ENCODE results near the gene ADAMTS2.

ADAMTS2 gene

DNA sequence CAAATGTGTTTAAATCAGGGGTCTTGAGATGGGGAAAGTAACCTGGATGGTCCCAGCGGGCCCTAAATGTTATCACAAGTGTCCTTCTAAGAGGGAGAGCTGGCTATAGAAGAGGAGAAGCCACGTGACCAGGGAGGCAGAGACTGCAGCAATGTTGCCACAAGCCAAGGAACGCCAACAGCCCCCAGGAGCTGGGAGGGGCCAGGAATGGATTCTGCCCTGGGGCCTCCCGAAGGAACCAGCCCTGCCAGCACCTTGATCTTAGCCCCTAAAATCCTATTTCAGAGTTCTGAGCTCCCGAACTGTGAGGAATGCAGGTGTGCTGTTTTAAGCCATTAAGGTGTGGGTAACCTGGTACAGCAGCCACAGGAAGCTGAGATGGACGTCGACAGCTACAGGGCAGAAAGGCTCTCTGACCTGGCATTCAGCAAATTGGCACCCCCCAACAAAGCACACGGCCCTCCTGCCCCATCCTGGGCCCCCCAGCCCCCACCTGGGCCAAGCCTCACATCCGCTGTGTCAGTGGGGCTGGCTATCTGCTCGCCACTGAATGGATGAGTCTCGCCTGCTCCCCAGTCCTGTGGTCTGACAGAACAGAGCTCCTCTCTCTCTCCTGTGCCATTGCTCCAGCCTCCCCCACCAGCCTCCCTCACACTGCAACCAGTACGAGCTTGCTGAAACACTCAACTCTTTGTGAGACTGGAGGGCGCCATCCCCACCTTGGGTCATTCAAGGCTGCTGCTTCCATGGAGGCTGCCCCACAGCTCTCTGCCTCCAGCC is 78.8 kb downstream of the ADAMTS2 start:
- no peak for DNase-seq (ENCODE audit: low spot score)

DNA sequence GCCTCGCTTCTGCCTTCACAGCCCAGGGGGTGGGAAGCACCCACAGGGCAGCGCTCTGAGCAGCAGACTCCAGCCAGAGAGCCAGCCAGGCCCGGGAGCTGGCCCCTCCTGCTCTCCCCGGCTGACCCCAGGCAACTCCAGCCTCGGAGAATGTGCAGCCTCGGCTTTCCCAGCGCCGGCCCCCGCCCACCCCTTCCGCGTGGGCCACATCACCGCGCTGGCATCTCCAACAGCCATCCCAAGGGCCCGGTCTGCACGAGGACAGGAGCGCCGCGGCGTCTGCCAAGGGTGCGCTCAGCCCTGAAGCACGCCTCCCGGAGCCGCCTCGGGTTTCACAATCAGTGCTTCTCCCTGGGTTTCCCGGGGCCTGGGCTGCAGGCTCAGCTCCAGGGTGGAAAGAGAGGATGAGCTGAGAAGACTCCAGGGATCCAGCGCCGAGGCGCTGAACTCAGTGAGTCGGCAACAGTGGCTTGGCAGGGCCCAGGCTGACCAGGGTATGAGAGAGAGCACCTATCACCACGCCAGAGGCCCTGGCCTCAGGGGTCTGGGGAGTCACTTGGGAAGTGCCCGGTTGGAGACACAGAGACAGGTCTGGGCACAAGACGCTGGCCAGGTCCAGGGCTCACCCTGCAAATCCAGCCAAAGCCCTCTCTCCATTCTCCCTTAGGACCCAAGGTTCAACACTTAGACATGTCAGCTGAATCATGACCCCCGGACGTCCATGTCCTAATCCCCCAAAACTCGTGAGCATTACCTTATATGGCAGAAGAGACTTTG is 79.6 kb downstream of the ADAMTS2 start:
- DNase-seq (ENCODE audit: low spot score) = no peak

DNA sequence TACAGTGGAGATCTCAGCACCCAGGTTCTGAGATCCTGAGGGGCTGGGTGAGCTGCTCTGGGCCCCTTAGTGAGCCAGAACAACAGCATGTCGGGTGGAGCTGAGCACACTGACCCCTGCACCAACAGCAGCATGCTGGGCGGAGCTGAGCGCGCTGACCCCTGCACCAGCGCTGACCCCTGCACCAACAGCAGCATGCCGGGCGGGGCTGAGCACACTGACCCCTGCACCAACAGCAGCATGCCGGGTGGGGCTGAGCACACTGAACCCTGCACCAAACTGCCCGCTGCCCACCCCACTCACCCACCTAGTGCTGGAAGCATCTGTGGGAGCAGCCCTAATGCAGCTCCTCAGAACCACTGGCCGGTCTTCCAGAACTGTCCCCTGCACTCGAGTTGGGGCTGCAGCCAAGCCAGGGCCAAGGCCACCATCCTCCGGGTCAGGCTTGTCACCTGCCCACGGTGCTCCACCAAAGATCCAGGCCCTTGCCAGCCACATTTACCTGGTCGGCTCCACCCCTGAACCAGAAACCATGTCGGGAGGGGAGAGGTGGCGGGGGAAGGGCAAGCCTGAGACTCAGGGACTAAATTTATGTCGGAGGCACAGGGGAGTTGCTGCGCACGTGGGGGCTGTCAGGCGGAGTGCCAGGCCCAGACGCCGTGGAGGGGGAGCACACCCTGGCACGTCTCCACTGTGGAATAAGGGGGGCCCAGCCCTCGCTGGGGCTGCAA is 80.3 kb downstream of the ADAMTS2 start:
- DNase-seq (ENCODE audit: low spot score) = no peak

DNA sequence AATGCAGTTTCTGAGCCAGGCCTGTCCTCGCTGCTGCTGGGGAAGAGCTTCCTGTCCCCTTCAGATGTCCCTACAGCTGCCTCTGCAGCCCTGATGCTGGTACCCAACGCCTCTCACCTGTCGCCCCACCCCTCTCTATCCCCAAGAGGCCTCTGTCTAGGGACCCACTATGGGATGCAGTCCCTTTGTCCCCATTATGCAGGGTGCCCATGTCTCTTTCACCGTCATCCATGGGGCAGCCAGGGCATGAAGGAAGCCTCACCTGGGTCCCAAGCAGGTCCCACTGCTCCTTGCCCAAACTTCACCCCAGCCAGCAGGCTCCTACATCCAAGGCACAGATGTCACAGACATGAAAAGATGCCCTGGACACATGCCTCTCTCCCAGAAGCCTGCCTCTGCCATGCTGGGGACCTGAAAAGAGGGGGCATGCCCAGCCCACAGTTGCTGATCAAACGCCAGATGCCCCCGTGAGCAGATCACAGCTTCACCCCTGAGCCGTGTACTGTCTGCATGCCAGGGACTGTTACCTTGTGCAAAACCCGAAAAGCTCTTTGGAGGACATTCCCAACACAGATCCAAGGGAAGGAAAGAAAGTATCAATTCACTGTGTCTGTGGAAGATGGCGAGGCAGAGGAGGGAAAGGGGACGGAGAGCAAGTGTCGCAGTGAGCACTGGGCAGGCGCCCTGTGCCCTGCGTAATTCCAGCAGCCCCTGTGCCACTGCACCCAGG is 81.0 kb downstream of the ADAMTS2 start:
- no peak for DNase-seq (ENCODE audit: low spot score)

DNA sequence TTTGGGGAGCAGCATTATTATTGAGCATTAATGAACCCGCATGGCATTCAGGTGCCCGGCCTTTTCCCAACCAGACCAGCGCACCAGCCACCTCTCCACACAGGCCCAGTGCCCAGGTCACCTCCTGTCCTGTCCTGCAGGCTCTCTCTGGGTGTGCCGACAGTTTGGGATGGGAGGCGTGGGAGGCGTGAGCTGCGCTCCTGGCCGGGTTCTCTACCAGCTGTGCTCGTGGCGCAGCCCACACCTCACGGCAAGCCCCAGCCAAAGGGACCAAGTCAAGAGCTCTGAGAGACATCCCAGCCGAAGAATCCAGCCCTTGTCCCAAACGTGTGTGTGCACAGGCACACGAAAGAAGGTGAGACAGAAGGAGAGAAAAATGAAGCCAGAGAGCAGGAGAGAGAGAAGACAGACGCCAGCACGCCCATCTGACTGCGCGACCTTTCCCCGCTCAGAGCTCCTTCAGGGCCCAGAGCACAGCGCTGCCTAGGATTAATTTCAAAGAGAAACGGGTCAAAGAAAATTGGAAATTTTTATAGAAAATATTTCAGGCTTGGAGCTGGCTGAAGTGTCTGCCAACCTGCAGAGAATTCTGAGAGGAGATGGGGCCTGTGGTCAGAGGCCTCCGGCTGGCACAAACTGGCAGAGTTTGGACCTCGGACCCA is 81.7 kb downstream of the ADAMTS2 start:
- DNase-seq (ENCODE audit: low spot score) = no peak

DNA sequence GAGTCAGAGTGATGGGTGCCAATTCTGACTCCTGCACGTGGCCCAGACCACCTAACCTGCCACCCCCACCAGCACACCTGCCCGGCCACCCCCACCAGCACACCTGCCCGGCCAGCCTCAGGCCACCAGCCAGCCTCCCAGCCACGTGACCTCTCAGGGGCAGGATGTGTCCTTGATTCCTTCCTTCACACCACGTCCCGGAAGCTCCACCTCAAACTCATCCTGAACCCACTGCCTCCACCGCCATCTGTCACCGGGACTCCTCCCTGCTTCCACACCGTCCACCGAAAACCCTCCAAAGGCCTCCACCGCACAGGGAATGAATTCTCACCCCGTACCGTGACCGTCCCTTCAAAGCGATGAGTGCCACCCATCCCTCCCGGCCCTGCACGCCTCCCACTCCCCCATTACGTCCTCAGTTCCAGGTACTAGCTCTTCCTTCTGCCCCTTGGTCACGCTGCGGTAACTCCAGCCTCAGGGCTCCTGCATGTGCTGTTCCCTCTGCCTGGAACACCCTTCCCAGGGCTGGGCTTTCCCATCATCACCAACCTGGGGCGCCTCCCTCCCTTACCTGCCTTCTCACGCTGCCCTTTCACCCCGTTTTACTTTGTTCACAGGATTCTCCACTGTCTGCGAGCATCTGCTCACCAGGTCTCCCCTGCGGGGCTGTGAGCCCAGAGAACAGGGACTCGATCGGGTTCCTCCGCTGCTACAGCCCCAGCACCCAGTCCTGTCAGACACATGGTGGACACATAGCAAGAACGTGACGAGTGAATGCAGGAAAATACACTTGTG is 82.9 kb downstream of the ADAMTS2 start:
- no peak for DNase-seq (ENCODE audit: low spot score)

DNA sequence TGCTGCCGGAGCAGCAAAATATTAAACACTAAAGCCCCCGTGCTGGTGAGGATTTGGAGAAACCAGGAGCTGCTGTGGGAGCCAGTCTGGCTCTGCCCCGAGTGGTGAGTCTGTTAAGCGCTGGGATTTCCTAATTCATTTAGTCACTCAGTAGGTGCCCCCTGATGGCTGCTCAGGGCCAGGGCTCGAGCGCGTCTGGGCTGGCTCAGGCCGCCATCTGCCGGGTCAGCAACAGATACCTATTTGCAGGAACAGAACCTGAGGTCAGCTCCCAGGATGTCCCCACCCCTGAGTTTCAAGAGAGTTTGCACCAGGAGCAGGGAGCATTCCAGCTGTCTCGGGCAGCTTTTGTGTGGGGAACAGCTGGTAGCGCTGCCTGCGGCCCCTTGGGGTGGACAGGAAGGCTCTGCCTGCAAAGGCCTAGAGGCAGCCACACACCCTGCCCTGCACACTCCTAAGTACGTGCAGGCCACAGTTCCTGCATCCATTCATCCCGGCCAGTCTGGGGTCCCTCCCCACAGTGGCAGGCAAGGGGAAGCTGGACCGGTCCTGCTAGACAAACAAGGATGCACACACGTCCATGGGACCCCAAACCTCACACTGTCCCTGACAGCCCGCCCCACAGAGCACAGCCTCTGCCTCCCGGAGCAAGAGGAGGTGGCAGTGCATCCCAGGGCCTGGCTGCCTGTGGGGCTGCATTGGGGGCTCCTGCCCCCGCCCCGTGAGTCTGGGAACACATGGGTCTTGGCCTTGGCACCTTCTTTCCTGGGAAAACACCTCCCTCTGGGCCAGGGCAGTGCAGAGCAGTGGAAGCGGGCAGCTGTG is 83.7 kb downstream of the ADAMTS2 start:
- no peak for DNase-seq (ENCODE audit: low spot score)

DNA sequence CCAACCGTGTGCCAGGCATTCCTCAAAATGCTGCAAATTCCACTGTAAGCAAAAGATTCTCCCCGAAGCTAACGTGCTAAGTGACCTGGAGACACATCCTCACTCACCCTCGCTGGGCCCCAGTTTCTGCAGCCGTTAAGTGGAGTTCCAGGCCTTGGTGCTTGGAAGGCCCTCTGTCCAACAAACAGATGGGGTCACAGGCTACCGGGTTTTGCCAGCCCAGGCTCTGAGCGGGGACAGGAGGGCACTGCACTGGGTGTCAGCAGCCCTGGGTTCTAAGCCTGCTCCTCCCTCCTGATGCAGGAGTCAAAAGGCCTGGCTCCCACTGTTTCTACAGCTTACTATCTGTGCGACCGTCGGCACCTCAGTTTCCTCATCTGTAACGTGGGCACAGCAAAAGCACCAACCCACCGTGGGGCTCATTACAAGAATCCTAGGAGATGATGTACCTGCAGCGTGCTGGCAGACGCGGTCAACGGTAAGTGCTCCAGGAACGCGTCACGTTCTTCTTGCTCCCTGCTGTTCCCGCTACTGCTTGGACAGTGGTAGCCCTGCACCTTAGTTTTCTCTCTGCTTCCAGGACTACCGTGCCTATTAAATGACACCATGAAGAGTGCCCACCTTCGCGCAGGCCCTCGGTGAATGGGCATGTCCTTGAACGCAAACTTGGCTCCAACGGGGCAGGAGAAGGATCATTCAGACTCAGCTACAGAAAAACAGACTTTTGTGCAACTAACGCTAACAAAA is 84.8 kb downstream of the ADAMTS2 start:
- DNase-seq (ENCODE audit: low spot score) = no peak

DNA sequence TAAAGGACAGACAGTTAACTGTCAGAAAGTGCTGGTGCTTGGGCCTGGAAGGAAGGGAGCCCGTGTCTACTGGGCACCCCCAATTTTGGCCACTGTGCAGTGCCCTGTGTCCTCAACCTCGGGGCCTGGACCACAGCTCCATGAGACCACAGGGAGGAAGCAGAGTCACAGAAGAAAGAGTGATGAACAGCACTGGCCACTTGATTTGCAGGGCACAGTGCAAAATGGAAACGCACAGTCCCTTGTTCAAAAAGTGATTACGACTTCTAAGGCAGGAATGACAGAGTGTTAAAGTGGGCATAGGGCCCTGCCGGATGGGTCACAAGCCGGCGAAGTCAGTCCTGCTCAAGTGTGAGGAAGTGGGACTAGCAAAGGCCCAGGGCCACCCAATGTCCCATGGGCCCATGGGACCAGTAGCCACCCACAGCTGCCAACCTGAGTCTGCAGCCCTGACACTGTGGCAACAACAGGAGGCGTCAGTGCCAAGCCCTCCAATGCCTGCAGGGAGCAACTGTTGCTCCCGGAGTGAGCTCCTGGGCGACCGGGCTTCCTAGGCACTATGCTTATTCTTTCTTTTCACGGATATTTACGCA is 85.4 kb downstream of the ADAMTS2 start:
- DNase-seq (ENCODE audit: low spot score) = no peak

DNA sequence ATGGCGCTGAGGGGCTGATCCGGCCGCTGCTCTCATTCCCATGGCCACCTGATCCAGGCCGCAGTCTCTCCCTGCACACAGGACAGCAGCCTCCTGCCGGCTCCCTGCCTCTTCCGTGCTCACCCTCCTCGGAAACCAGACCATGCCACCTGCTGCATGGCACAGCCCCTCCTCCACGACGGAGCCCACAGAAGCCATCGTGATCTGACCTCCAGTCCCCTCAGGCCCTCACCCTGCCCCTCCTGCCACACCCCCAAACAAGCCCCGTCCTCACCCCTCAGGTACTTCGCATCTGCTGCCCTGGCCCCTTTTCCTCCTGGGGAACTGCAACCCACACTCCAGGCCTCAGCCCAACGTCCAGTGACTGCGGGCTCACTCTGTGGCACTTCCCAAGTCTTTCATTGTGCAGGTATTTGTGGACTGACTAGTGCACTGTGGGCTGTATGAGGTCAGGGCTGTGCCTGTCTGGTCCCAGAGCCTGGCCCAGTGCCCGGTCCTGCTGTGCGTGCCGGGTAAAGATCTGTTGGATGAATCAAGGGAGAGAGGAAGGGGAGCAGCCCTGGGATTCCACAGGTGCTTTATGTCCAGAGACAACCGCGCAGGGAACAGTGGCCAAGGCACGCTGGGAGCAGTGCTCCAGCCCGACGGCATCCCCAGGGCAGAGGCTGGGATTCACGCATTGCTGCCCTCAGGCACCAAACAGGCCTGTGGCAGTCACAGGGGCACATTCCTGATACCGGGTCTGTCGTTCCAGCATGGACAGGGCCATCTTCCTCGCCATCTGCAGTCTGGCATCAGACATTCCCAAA is 86.1 kb downstream of the ADAMTS2 start:
- DNase-seq (ENCODE audit: low spot score) = no peak

DNA sequence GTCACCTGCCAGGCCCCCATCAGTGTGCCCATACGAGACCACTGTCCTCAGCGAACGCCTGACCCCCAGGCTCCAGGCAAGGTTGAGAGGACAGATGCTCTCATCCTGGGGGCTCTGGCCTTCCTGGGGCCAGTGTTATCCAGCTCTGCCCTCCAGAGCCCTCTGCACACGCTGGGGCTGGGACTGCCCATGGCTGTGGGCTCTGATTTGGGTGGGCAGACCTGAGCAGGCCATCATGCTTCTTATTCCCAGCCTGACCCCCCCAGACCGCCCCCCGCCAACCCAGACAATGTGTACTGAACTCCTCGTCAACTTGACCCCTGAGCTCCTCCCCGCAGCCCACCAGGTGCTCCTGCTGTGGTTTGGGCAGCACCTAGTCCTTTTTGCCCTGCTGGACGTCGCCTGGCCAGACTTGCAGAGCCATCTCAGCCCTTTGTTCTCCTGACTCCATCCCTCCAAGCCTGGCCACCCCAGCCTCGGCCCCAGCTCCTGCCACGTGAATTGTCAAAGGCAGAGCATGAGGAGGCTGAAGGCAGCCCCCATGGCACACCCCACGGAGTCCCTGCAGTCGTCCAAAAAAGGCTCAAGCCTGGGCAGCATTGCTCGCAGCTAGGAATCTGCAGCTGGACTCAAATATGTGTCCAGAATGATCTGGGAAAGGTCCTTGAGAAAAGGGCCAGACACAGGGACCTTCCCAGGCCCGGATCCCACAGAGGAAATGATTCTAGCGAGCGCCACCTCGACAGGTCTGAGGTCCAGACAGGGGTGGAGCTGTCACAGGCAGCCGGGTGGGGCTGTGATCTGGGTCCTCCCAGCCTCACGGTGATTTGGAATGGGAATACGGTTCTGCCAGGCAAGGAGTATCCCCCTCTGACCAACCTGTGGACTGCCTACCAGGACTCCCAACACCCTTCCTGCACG is 87.0 kb downstream of the ADAMTS2 start:
- DNase-seq (ENCODE audit: low spot score) = no peak

DNA sequence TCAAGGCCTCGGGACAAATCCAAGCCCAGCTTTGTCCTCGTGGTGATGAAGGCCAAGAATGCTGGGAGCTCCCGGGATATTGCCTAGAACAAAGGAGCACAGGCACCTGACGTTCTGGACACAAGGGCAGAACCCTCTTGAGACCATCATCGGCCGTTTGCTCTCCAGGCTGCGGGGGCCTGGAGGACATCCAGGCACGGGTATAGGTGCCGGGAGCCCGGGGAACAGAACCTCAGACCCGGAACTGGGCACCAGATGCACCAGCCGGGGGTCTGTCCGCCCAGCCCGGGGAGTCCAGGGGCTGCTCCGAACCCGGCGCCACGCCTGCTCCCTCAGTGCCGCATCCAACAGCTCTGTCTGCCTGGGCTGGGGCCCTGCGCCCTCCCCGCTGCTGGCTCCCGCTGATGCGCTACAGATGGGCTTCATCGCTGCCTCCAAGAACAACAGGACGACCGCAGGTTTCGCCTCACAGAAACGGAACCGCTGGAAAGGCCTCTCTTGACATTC is 88.0 kb downstream of the ADAMTS2 start:
- DNase-seq (ENCODE audit: low spot score) = no peak

DNA sequence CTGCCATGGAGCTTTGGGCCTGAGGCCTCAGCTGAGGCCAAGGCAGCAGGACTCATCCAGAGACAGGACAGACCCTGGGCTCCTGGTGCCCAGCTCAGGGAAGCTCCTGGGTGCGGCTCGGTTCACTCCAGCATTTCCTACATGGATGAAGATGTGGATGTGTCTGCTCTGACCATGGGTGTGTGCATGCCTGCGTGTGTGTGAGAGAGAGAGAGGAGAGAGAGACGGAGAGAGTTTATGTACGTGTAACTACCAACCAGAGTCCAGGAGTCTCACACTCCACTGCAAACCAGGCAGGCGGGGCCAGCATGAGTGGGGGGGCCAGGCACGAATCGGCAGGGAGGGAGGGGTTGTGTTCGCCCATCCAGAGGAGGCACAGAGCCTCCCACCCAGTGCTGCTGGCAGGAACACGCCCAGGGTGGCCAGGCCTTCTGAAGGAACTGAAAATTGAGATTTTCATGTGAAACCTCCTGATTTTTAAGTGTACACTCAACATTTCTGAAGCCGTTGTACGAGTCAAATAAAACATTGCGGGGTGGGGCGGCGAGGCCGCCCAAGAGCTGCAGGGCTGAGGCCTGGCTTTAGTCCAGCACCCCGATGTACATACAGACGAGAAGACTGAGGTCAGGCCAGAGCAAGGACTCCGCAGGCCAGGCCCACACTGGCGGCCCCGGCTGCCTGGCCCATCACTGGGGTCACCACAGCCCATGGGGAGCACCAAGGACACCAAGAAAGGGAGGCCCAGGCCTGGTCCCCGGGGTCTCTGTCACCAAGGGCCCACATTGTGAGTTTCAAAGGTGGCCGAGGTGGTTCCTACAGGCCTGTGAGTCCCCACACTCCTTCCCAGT is 88.7 kb downstream of the ADAMTS2 start:
- no peak for DNase-seq (ENCODE audit: low spot score)

DNA sequence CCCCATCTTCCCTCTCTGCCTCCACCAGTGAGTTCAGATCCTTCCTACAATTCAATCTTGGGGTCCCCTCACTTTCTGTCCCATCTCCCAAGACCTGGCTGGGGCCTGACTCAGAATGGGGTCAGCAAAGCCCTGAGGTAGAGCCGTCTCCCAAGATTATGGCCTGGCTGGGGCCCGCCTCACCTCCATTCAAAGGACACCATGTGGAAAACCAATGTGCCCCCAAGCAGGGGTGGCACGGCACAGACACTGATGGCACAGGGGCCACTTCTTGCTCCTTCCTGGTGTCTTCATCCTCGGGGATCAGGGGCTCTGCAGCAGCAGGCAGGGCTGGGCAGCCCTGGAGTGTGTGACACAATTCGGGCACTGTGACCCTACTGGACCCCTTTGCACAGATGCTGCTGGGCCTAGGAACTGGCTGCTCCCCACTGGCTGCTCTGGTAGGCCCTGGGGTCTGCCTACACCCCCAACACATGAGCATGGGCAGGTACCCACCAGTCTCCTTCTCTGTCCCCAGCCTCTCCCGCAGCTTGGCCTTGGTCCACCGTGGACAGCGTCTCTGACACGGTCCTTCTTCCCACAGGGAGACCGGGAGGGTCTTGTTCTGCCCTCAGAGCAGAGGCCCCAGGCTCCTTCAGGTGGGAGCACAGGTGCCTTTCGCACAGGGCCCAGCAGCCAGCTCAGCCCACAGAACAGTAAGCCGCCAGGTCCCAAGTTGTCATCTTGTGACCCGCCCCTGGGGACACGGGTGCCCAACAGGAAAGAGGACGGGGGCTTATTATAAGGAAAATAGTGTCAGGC is 89.5 kb downstream of the ADAMTS2 start:
- DNase-seq (ENCODE audit: low spot score) = no peak
